EH (cell line): ENCODE measurements around the gene MFSD2A.
A peak's percentile ranks its signal among the peaks of the same experiment; 100 is the strongest.
"Not testable (repeated sequence)": the region's sequence is repeated elsewhere in the genome, so short reads cannot be mapped to it uniquely, and the experiment has no call there.

Experiments
- DNase-seq: peaks from one replicate; pipeline ENCODE4 v3.0.0-alpha.2; 2015; ENCODE audit warnings: low read depth

The MFSD2A gene

DNA sequence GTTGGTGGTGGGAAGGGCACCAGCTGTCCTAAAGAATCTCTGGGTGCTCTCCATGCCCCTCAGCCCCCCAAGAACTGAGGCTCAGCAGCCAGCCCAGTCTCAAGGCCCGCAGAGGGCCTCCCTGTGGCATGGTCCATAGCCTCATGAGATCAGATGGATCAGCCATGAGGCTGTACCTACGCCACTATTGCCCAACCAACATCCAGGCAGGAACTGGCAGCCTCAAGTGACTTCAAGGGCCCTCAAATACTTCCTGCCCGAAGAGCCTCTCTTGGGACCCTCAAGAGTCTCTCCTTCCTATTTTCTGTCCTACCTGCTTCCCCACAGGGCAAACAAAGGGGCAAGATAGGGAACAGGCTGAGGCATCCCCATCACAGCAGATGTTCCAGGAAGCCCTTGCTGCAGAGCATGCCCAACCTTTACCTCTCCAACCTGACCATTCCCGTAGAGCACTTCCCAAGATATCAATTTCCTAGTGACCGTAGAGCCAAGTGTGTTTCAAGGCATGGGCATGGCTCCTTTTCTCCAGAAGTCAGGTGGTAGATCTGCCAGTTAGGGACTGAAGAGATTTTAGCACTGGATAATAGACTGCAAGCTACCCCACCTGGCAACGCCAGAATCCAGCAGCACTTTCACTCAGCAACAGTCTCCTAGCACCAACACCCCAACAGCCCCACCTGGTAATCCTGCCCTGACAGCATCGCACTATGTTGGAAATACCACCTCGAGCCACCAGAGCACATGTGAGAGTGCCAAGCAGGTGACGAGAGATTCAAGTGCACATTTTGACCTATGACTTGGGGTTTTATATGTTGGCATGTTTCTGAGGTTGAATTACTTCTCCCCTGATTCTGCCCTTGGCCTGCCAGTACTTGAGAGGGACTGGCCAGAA, 13.7 kb upstream of the MFSD2A start:
- no peak for DNase-seq

GRCh38 chr1:39943471-39944290, 11.3 kb upstream of the MFSD2A start:
- DNase-seq, result no peak

DNA sequence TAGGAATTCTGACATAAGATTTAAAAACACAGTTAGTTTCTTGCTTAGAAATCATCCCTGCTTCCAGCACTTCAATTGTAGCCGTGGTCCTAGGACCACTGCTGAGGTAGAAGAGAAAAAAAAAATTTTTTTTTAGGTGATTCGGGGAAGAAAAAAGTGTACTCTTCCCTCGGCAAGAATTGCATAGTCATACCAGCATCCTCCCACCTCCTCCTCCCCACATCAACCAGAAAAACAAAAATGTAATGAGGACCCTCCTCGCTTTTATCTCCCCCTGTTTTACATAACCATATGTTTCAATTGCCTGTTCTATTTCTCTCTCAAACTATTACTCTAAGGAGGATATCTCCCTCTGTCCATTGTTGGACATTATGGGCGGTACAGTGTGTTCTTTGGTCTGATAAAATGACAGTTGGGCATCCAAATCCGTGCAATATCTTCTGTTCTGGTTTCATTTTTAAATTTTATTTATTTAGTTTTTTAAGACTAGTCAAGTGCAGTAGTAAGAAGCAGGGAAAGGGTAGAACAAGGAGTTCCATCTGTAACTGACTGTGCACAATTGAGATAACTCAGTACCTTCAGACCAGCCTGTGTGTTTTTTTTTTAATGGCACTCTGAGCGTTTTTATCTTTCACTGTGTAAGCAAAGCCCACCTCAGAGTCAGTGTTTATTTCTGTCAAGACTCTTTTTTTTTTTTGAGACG, 10.4 kb upstream of the MFSD2A start:
- DNase-seq, result no peak

- DNase-seq, result no peak
Observed at GRCh38 chr1:39946216-39946615, 8.7 kb upstream of the MFSD2A start.

- DNase-seq, result no peak
Observed at GRCh38 chr1:39947260-39947659, 7.7 kb upstream of the MFSD2A start.

DNA sequence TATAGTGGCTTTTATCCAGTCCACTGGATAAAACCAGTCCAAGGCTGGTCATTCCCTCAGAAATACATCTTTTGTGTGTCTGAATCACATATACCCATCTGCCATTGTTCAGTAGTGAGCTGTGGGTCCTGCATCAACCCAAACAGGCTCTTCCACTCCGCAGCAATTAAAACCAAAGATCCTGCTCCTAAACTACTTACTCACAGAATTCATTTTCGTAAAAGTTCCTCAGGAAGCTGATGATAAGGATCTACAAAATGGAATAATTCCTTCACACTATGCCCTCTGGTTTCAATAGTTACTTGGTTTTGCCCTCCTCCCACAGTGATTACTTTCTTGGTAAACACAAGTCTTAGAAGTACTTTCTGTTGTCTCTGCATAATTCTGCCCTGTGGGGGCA, 5.1 kb upstream of the MFSD2A start:
- DNase-seq, result no peak

DNA sequence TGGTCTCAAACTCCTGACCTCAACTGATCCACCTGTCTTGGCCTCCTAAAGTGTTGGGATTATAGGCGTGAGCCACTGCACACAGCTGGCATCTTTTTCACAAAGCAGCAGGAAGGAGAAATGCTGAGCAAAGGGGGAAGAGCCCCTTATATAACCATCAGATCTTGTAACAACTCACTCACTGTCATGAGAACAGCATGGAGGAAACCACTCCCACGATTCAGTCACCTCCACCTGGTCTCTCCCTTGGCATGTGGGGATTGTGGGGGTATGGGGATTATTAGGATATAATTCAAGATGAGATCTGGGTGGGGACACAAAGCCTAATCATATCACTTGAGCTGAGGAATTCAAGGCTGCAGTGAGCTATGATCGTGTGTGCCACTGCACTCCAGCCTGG, 3.0 kb upstream of the MFSD2A start:
- DNase-seq, result no peak

DNA sequence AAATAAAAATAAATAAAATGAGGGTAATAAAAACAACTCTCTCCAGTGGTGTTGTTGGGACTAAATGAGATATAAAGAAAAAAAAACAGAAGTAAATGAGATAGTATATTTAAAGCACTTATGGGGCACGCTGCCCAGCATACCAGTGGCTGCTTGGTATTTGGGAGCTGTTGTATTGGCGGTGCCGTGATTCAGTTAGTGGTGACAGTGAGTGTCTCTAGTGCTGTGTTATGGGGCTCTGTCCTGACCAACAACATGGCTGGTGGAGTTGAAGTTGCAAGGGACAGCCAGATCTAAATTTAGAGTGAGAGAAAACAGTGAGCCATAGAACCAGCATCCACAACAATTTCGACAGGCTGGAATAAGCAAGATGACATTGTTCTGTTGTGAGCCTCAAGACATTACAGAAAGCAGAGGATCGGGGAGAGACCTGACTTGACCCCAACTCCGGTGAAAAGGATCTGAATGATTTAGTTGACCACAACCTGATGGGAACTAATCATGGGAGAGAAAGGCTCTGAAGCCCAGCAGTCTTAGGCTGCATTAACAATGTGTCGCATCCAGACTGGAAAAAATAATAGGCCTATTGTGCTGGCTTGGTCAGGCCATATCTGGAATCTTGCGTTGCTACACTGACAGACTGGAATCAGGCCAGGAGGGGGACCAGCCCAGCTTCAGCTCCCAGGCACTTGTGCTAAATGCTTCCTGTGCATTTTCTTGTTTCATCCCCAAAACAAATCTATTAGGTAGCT, 2.4 kb upstream of the MFSD2A start:
- peak; percentile 63 for DNase-seq

- no peak for DNase-seq
Observed at GRCh38 chr1:39954324-39954869, 548 bp upstream of the MFSD2A start.

- peak; percentile 59 for DNase-seq
Observed at GRCh38 chr1:39955547-39956539, 898 bp downstream of the MFSD2A start.

- peak; percentile 20 for DNase-seq
Observed at GRCh38 chr1:39957299-39958015, 2.5 kb downstream of the MFSD2A start.

DNA sequence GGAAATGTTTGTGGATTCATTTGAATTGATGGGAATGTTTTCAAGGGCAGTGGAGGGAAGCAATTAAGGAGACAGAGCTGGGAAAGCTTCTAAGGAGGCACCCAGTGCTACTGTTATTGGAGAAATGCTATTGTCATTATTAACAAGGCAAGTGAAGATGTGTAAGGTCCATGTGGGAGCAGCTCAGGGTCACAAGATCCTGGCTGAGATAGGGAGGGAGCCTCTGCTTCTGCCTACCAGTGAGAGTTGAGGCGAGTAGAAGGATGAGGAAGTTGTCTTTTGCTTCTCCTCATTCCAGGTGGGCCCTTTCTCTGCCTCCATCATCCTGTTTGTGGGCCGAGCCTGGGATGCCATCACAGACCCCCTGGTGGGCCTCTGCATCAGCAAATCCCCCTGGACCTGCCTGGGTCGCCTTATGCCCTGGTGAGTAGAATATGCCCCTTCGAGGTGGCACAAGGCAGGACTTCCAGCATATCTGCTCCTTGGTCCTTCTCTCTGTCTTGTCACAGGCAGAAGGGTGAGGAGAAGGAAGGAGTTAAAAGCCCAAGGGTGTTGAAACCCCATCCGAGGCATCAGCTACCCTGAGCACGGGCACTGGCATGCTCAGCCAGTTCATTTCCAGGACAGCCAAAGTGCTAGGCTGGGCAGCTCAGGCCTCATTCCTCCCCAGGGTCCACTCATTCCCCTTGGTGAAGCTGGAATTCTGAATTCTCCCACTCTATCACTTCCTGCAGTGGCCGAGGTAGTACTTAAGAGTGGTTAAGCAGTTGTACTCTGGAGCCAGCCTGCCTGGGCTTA, 3.7 kb downstream of the MFSD2A start:
- no peak for DNase-seq

DNA sequence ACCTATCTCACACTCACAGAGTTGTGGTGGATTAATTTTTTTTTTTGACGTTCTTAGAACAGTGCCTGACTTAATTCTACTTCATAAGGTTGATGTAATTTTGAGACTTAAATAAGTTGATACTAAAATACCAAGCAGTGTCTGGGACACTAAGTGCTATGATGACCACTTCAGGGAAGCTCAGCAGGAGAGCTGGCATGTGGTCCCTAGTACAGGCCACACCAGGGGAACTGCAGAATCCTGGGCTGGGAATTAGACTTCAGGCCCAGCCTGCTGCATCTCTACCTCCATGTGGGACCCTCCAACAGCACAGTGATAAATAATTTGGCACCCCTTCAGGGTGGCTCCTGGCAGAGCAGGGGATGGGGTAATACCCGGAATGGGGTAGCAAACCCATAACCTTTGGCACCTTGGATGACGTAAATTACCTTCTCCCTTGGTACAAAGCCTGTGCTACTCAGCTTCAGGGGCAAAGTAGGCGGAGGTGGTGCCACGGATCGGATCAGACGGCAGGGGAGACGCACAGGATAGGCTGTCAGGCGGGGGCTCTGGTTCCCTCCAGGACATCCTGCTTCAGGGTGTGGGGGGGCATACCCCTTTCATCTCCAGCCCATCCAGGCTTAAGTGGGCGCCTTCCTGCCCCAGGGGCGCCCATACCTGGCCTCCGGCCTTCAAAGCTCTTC, 4.8 kb downstream of the MFSD2A start:
- no peak for DNase-seq

- no peak for DNase-seq
Observed at GRCh38 chr1:39960431-39960958, 5.5 kb downstream of the MFSD2A start.

DNA sequence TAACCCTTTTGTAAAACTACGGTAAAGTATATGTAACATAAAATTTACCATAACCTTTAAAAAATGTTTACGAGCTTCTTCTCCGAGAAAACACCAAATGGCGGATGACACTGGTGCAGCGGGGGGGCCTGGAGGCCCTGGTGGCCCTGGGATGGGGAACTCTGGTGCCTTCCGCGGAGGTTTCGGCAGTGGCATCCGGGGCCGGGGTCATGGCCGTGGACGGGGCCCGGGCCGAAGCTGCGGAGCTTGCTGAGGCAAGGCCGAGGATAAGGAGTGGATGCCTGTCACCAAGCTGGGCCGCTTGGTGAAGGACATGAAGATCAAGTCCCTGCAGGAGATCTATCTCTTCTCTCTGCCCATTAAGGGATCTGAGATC, 7.5 kb downstream of the MFSD2A start:
- DNase-seq, result no peak

GRCh38 chr1:39962964-39963363, 8.0 kb downstream of the MFSD2A start:
- DNase-seq, result not testable (repeated sequence)

- DNase-seq, result no peak
Observed at GRCh38 chr1:39964552-39964951, 9.6 kb downstream of the MFSD2A start.

DNA sequence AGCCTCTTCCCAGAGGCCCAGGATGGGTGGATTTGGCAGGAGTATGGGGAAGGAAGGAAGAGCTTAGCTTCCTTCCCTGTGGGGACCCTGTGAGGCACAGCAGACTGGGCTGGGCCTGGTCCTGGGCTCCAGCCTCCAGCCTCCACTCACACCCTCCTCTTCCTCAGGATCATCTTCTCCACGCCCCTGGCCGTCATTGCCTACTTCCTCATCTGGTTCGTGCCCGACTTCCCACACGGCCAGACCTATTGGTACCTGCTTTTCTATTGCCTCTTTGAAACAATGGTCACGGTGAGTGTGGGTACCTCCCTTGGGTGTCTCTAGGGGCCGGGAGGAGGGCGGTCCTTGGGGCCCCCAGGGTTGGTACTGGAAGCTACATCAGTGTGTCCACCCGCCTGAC, 10.1 kb downstream of the MFSD2A start:
- DNase-seq, result no peak
